Measurements from ENCODE around the gene FBN2. TPM values are rescaled to one million over a fixed set of nuclear protein-coding genes. Genes with fewer than 3 reads are reported as not detected.

Gene FBN2
- polyA plus RNA-seq, 1 experiment, result 157 TPM

GRCh38 chr5:128528126-128528525, 9.9 kb downstream of the FBN2 start:
- H3K36me3 ChIP-seq (ENCODE audit: control insufficient read depth, insufficient read depth, low read length), result peaks cover 11% of the 10 kb centered on the region
- TF ChIP-seq CTCF (IDR thresholded peaks at IDR 0.05; ENCODE audit: insufficient read depth, low read depth, low read length), result no peak
- no peaks in the 10 kb centered on the region for H3K27me3 ChIP-seq (ENCODE audit: control insufficient read depth, insufficient read depth, low read length)
- DNase-seq (ENCODE audit: low read depth), result no peak
- CTCF ChIA-PET, result interaction anchor here (0.5 to 0.6 kb wide), 2 partner anchors 154 to 1356 kb away, joined by 3 read pairs; no protein-coding TSS in a partner anchor
- POLR2A ChIA-PET, result no interaction called here
- no peak overlapping the region for H3K4me3 ChIP-seq (ENCODE audit: low read depth, low read length)

DNA sequence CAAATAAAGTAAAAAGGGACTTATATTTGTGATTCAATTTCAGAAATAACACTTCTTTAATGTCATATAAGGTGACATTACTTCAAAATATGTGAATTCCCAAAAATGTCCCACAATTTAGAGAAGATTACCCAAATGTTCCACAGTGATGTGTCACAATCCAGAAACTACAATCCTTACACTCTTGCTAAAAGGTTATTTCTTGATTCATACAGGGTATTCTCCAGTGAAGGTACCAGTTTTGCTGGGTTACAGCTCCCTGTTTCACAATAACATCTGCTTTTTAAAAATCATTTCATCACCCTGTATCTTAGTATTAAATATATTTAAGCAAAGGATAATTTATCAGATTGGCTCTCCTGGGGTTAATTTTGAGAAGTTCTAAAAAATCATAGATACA, 11.0 kb downstream of the FBN2 start:
- TF ChIP-seq CTCF (IDR thresholded peaks at IDR 0.05; ENCODE audit: insufficient read depth, low read depth, low read length), result no peak
- Histone ChIP-seq H3K4me3 (ENCODE audit: low read depth, low read length) (no peak overlapping the region), H3K36me3 (ENCODE audit: control insufficient read depth, insufficient read depth, low read length) (peaks cover 8% of the 10 kb centered on the region), H3K27me3 (ENCODE audit: control insufficient read depth, insufficient read depth, low read length) (no peaks in the 10 kb centered on the region)
- DNase-seq (ENCODE audit: low read depth), result no peak
- ChIA-PET CTCF (interaction anchor here (1.0 kb wide), 1 partner anchor 9 kb away, joined by 6 read pairs; no protein-coding TSS in a partner anchor), POLR2A (no interaction called here)

- TF ChIP-seq CTCF (IDR thresholded peaks at IDR 0.05; ENCODE audit: insufficient read depth, low read depth, low read length), result no peak
- CTCF ChIA-PET, result no interaction called here
- DNase-seq (ENCODE audit: low read depth), result no peak
- no peaks in the 10 kb centered on the region for H3K27me3 ChIP-seq (ENCODE audit: control insufficient read depth, insufficient read depth, low read length)
- POLR2A ChIA-PET, result no interaction called here
- H3K36me3 ChIP-seq (ENCODE audit: control insufficient read depth, insufficient read depth, low read length), result peaks cover 11% of the 10 kb centered on the region
- no peak overlapping the region for H3K4me3 ChIP-seq (ENCODE audit: low read depth, low read length)
Measured at GRCh38 chr5:128522336-128522735, 15.7 kb downstream of the FBN2 start.

- no peak for DNase-seq (ENCODE audit: low read depth)
- ChIA-PET CTCF (no interaction called here), POLR2A (no interaction called here)
- peaks cover 12% of the 10 kb centered on the region for H3K36me3 ChIP-seq (ENCODE audit: control insufficient read depth, insufficient read depth, low read length)
- H3K4me3 ChIP-seq (ENCODE audit: low read depth, low read length), result no peak overlapping the region
- no peak for TF ChIP-seq CTCF (IDR thresholded peaks at IDR 0.05; ENCODE audit: insufficient read depth, low read depth, low read length)
- no peaks in the 10 kb centered on the region for H3K27me3 ChIP-seq (ENCODE audit: control insufficient read depth, insufficient read depth, low read length)
Measured at GRCh38 chr5:128519827-128520226, 18.2 kb downstream of the FBN2 start.

GRCh38 chr5:128516978-128517377, 21.1 kb downstream of the FBN2 start:
- no peak for TF ChIP-seq CTCF (IDR thresholded peaks at IDR 0.05; ENCODE audit: insufficient read depth, low read depth, low read length)
- ChIA-PET POLR2A (no interaction called here), CTCF (no interaction called here)

More at GRCh38 chr5:128516978-128517377, 21.1 kb downstream of the FBN2 start:
- no peak for DNase-seq (ENCODE audit: low read depth)
- Histone ChIP-seq H3K27me3 (ENCODE audit: control insufficient read depth, insufficient read depth, low read length) (no peaks in the 10 kb centered on the region), H3K4me3 (ENCODE audit: low read depth, low read length) (no peak overlapping the region), H3K36me3 (ENCODE audit: control insufficient read depth, insufficient read depth, low read length) (peaks cover 10% of the 10 kb centered on the region)
